GM18870 (cell line): ENCODE results near the gene PRM3.

Experiments
- ATAC-seq: cut with Tn5 transposase; IDR thresholded peaks from one replicate; pipeline ENCODE4 v1.9.1; 2021; ENCODE audit warnings: moderate library complexity; ENCODE audit not compliant: unreplicated experiment

Gene PRM3

GRCh38 chr16:11229432-11229831 lies 44.0 kb downstream of the PRM3 start:
- no peak for ATAC-seq

- no peak for ATAC-seq
These were observed 47.5 kb downstream of the PRM3 start for GRCh38 chr16:11225677-11226549.

GRCh38 chr16:11224894-11225676 lies 48.3 kb downstream of the PRM3 start:
- ATAC-seq, result peak; percentile 81

- ATAC-seq, result no peak
These were observed 49.1 kb downstream of the PRM3 start for GRCh38 chr16:11224096-11224893.
